IMR-90 (cell line): Measurements from ENCODE around the gene SNX27. TPM values are rescaled to one million over a fixed set of nuclear protein-coding genes. Genes with fewer than 3 reads are reported as not detected.

Experiments used
- ATAC-seq: fragments of 200-7000 bp; cut with Tn5 transposase; 2 replicates; pipeline ENCODE4 v1.9.1; 2020; ENCODE audit warnings: low read depth, mild to moderate bottlenecking, moderate library complexity
- BruUV-seq: library from RNA; stranded (reverse); fragments of 400-500 nt; replicated peaks from 2 replicates; lab custom pipeline; 2021; lab: Mats Ljungman, UMichigan
- CTCF ChIA-PET: fragments of 300-600 bp; formaldehyde crosslinking; extraction: SDS; loops from one replicate; lab custom pipeline; 2021; ENCODE audit warnings: antibody characterized with exemption; lab: Yijun Ruan, JAX
- POLR2A ChIA-PET: fragments of 300-600 bp; sonication (Branson Sonifier 250); formaldehyde crosslinking; loops from one replicate; lab custom pipeline; 2022; ENCODE audit warnings: antibody characterized with exemption; ENCODE audit not compliant: unreplicated experiment; lab: Charles Lee
- DNase-seq: peaks from one replicate; pipeline ENCODE4 v3.0.0; 2013
- H2AFZ ChIP-seq: replicated peaks from 2 replicates; pipeline ENCODE3; 2013; ENCODE audit warnings: low read length, mild to moderate bottlenecking; ENCODE audit not compliant: poor library complexity
- H2AK5ac ChIP-seq: 2 replicates; pipeline ENCODE4 v1.6.1; 2013; ENCODE audit warnings: low read depth, low read length, inconsistent platforms
- H2AK9ac ChIP-seq: replicated peaks from 2 replicates; pipeline ENCODE3; 2013; ENCODE audit warnings: mild to moderate bottlenecking, low read depth, low read length, moderate library complexity; ENCODE audit not compliant: poor library complexity
- H2BK120ac ChIP-seq: 2 replicates; pipeline ENCODE4 v1.6.1; 2013; ENCODE audit warnings: low read depth, low read length, inconsistent platforms
- H2BK15ac ChIP-seq: 3 replicates; pipeline ENCODE4 v1.6.1; 2013; ENCODE audit warnings: low read depth, low read length, inconsistent platforms
- H2BK20ac ChIP-seq: 2 replicates; pipeline ENCODE4 v1.6.1; 2013; ENCODE audit warnings: low read depth, mild to moderate bottlenecking, inconsistent platforms, low read length, moderate library complexity
- H2BK5ac ChIP-seq: 2 replicates; pipeline ENCODE4 v1.6.1; 2013; ENCODE audit warnings: mild to moderate bottlenecking, low read depth, low read length, inconsistent platforms; ENCODE audit not compliant: poor library complexity, severe bottlenecking
- H3K14ac ChIP-seq: replicated peaks from 2 replicates; pipeline ENCODE4 v1.6.1; 2013; ENCODE audit warnings: low read depth, low read length, inconsistent platforms
- H3K18ac ChIP-seq: 2 replicates; pipeline ENCODE4 v1.6.1; 2013; ENCODE audit warnings: low read depth, low read length, control low read depth
- H3K23ac ChIP-seq: 2 replicates; pipeline ENCODE4 v1.6.1; 2013; ENCODE audit warnings: low read depth, low read length, inconsistent platforms
- H3K27ac ChIP-seq: 2 replicates; pipeline ENCODE4 v1.5.1; 2013; ENCODE audit warnings: mild to moderate bottlenecking, control low read depth, low read length; ENCODE audit not compliant: insufficient read depth
- H3K27me3 ChIP-seq: 2 replicates; pipeline ENCODE4 v1.6.1; 2013; ENCODE audit warnings: low read length; ENCODE audit not compliant: control insufficient read depth, insufficient read depth
- H3K36me3 ChIP-seq: 2 replicates; pipeline ENCODE4 v1.6.1; 2013; ENCODE audit warnings: low read length, mixed read lengths; ENCODE audit not compliant: control insufficient read depth, insufficient read depth
- H3K4ac ChIP-seq: 2 replicates; pipeline ENCODE4 v1.6.1; 2013; ENCODE audit warnings: low read depth, low read length, inconsistent platforms
- H3K4me1 ChIP-seq: 2 replicates; pipeline ENCODE4 v1.6.1; 2013; ENCODE audit warnings: low read length, mixed read lengths; ENCODE audit not compliant: control insufficient read depth, insufficient read depth
- H3K4me2 ChIP-seq: 2 replicates; pipeline ENCODE4 v1.6.1; 2013; ENCODE audit warnings: low read depth, mild to moderate bottlenecking, control low read depth, low read length, moderate library complexity
- H3K4me3 ChIP-seq: 2 replicates; pipeline ENCODE4 v1.5.1; 2013; ENCODE audit warnings: low read depth, mild to moderate bottlenecking, control low read depth, low read length, moderate library complexity; ENCODE audit not compliant: insufficient read depth
- H3K56ac ChIP-seq: 2 replicates; pipeline ENCODE4 v1.6.1; 2013; ENCODE audit warnings: low read length, inconsistent platforms; ENCODE audit not compliant: insufficient read depth; ENCODE audit errors: extremely low read depth
- H3K79me1 ChIP-seq, 2 experiments: 2 replicates each; pipeline ENCODE4 v1.6.1; 2013; ENCODE audit warnings: low read length in 2 of 2, inconsistent platforms in 1 of 2, low read depth in 1 of 2
- H3K9ac ChIP-seq: 2 replicates; pipeline ENCODE4 v1.6.1; 2013; ENCODE audit warnings: low read depth, low read length, control low read depth
- H3K9me1 ChIP-seq: 2 replicates; pipeline ENCODE4 v1.6.1; 2013; ENCODE audit warnings: low read length, inconsistent platforms; ENCODE audit not compliant: insufficient read depth
- H3K9me3 ChIP-seq: 2 replicates; pipeline ENCODE4 v1.6.1; 2013; ENCODE audit warnings: low read length; ENCODE audit not compliant: control insufficient read depth, insufficient read depth
- H4K20me1 ChIP-seq: 2 replicates; pipeline ENCODE4 v1.6.1; 2013; ENCODE audit warnings: low read length, inconsistent platforms; ENCODE audit not compliant: insufficient read depth
- H4K5ac ChIP-seq: 2 replicates; pipeline ENCODE4 v1.6.1; 2013; ENCODE audit warnings: mild to moderate bottlenecking, low read depth, low read length, control low read depth
- H4K8ac ChIP-seq, 2 experiments: 2 replicates each; pipeline ENCODE4 v1.6.1; 2013; ENCODE audit warnings: low read depth in 2 of 2, low read length in 2 of 2, control low read depth in 1 of 2, inconsistent platforms in 1 of 2
- H4K91ac ChIP-seq: 2 replicates; pipeline ENCODE4 v1.6.1; 2013; ENCODE audit warnings: low read depth, low read length, inconsistent platforms; ENCODE audit not compliant: insufficient read depth
- BHLHE40 ChIP-seq: fragments of 150-350 bp; IDR thresholded peaks from 2 replicates; pipeline ENCODE4 v1.6.1; 2016; ENCODE audit warnings: mild to moderate bottlenecking, low read depth, low read length
- CEBPB ChIP-seq: IDR thresholded peaks from 2 replicates; pipeline ENCODE4 v1.6.1; 2012; ENCODE audit warnings: low read depth, low read length, improper control_type of control experiment
- CHD1 ChIP-seq: IDR thresholded peaks from 2 replicates; pipeline ENCODE4 v1.6.1; 2012; ENCODE audit warnings: low read depth, low read length, improper control_type of control experiment
- FOS ChIP-seq: fragments of 150-350 bp; IDR thresholded peaks from 2 replicates; pipeline ENCODE4 v1.6.1; 2016; ENCODE audit warnings: low read depth, low read length
- MAFK ChIP-seq: IDR thresholded peaks from 2 replicates; pipeline ENCODE4 v1.6.1; 2012; ENCODE audit warnings: low read depth, low read length, improper control_type of control experiment
- MXI1 ChIP-seq: IDR thresholded peaks from 2 replicates; pipeline ENCODE4 v1.6.1; 2012; ENCODE audit warnings: low read depth, mild to moderate bottlenecking, low read length, moderate library complexity, borderline replicate concordance
- NFE2L2 ChIP-seq: fragments of 150-350 bp; IDR thresholded peaks from 2 replicates; pipeline ENCODE4 v1.6.1; 2016; ENCODE audit warnings: low read depth, mild to moderate bottlenecking, low read length
- POLR2A ChIP-seq: IDR thresholded peaks from 2 replicates; pipeline ENCODE4 v1.6.1; 2012; ENCODE audit warnings: mild to moderate bottlenecking, low read depth, low read length
- RAD21 ChIP-seq: IDR thresholded peaks from 2 replicates; pipeline ENCODE4 v1.6.1; 2012; ENCODE audit warnings: low read length, improper control_type of control experiment
- RCOR1 ChIP-seq: IDR thresholded peaks from 2 replicates; pipeline ENCODE4 v1.6.1; 2012; ENCODE audit warnings: mild to moderate bottlenecking, low read length, improper control_type of control experiment; ENCODE audit not compliant: insufficient replicate concordance
- RFX5 ChIP-seq: IDR thresholded peaks from 2 replicates; pipeline ENCODE4 v1.8.0; 2012; ENCODE audit warnings: low read depth, mild to moderate bottlenecking, low read length, moderate library complexity
- SMC3 ChIP-seq: fragments of 150-350 bp; IDR thresholded peaks from 2 replicates; pipeline ENCODE4 v1.6.1; 2016; ENCODE audit warnings: low read depth, mild to moderate bottlenecking, antibody characterized with exemption, low read length, moderate library complexity
- WGBS, 2 experiments: methylation state at CpG; one replicate each; pipeline versions ENCODE4 v1.1.5 to v1.1.7; 2013; ENCODE audit warnings: missing lambda C conversion rate in 2 of 2; ENCODE audit not compliant: insufficient read length in 1 of 2; ENCODE audit errors: extremely low coverage in 2 of 2; 5-methylcytosine and 5-hydroxymethylcytosine counted together
- dilution Hi-C: fragments of 300-500 bp; cut with HindIII; formaldehyde crosslinking; loops from one replicate; pipeline ENCODE4 v1.14.3; 2018; ENCODE audit warnings: low sequenced_read_pairs; ENCODE audit not compliant: unreplicated experiment
- in situ Hi-C: fragments of 300-500 bp; cut with MboI; formaldehyde crosslinking; loops from 3 replicates; pipeline ENCODE4 v1.14.3; 2019; ENCODE audit warnings: low sequenced_read_pairs, inconsistent platforms, mixed read lengths
- intact Hi-C: fragments of 100-400 bp; cut with micrococcal nuclease; formaldehyde crosslinking; loops from 2 replicates; pipeline ENCODE4 v1.10.0; 2022
- polyA plus RNA-seq, 3 experiments: library from polyadenylated mRNA; depleted of rRNA; stranded (reverse); fragments of >200 nt; gene quantifications; 2 replicates each; pipeline ENCODE4 v1.2.3, GENCODE V29; 2012; ENCODE audit warnings: low replicate concordance in 1 of 3
- total RNA-seq: library from RNA; depleted of rRNA; stranded (reverse); fragments of >200 nt; gene quantifications from 2 replicates; pipeline ENCODE4 v1.2.3, GENCODE V29; 2012
- TF ChIP-seq, protein P1 (sequence below): conservative IDR thresholded peaks from 2 replicates; pipeline ENCODE4 v1.5.1; 2012; ENCODE audit warnings: mild to moderate bottlenecking, low read depth, low read length, improper control_type of control experiment
- TF ChIP-seq, protein P2 (sequence below): fragments of 150-350 bp; IDR thresholded peaks from 2 replicates; pipeline ENCODE4 v1.6.1; 2016; ENCODE audit warnings: low read depth, mild to moderate bottlenecking, low read length, moderate library complexity, borderline replicate concordance
- TF ChIP-seq, protein P3 (sequence below): fragments of 150-350 bp; IDR thresholded peaks from 2 replicates; pipeline ENCODE4 v1.6.1; 2017; ENCODE audit warnings: mild to moderate bottlenecking, antibody characterized with exemption, low read length, low read depth

The SNX27 gene
- total and polyA plus RNA-seq, 2 of the 4 experiments (the other 2 are of a cell fraction), result 12.3 to 25.6 TPM

DNA sequence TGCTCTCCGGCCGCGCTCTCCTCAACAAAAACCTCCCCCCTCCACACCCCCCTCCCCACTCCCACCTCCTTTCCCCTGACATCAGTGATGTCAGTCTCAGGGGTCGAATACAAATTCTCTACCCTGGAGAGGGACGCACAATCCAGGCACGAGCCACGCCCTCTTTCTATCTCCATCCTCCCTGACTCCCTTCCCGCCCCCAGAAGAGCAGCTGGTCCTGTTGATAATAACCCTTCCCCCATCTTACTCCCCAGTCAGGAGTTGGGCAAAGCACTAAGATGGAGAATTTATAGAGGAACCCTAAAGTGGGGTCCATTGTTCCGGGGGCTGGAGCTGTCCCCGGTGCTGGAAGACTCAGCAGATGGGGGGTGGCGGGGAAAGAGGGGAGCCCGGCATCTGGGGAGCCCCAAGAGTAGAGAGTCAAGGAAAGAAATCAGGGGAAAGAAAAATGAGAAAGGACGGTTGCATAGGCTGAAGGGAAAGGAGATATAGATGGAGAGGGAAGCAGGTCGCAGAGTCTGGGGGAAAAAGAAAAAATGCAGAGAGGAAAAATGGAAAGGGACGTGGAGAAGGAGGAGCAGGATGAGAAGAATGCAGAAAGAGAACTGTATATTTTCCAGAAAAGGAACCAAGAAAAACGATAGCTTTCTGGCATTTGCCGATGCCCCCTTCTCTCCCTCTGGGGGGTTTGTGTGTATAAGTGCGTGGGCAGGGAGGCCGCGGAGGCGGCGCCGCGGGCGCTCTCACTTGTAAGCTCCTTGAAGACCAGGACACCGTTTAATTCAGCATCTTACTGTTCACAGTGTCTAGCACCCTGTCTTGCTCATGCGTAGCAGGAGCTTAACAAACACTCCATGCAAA, 105.2 kb downstream of the SNX27 start, which contains the start of gene CELF3:
Gene CELF3, minus strand, starts transcription at position 33 of the 861 bp plus-strand sequence. CDS start 783 bp downstream, outside the sequence.
- Histone ChIP-seq H3K4me3 (no peak within 1 kb of the TSS), H3K27ac (no peak within 1 kb of the TSS), H2BK15ac (no peak within 1 kb of the TSS), H3K36me3 (no peaks in the 10 kb centered on the region), H3K23ac (0 out of 2 replicates have a peak within 1 kb of the TSS, but pooled peaks have one; percentile 11), H2BK20ac (no peak within 1 kb of the TSS), H3K4ac (no peak within 1 kb of the TSS), H2BK120ac (no peak within 1 kb of the TSS), H3K4me2 (peak within 1 kb of the TSS; percentile 26; the same call in 1 of the 2 replicates), H4K91ac (no peak within 1 kb of the TSS), H3K9me3 (no peaks in the 10 kb centered on the region), H3K18ac (no peak within 1 kb of the TSS), H2BK5ac (no peak within 1 kb of the TSS), H2AFZ (no peak within 1 kb of the TSS), H3K56ac (no peak within 1 kb of the TSS), H4K5ac (no peak within 1 kb of the TSS), H2AK9ac (no peak within 1 kb of the TSS), H3K79me1 (no peaks in the 10 kb centered on the region), H4K20me1 (no peaks in the 10 kb centered on the region; the same call in 1 of the 2 replicates), H3K4me1 (peaks cover 2% of the 10 kb centered on the region; the same call in 1 of the 2 replicates), H4K8ac (no peak within 1 kb of the TSS), H2AK5ac (no peak within 1 kb of the TSS), H3K14ac (no peak within 1 kb of the TSS), H3K27me3 (peaks cover 79% of the 10 kb centered on the region), H3K9ac (no peak within 1 kb of the TSS), H3K9me1 (no peaks in the 10 kb centered on the region)
- ChIA-PET POLR2A (no interaction called here), CTCF (no interaction called here)
- ATAC-seq (peak; percentile 30; the same call in 1 of the 2 replicates), DNase-seq (no peak)
- no TSS peak for BruUV-seq
- intact Hi-C loops, result loop anchor here (2.0 kb wide), 1 partner anchor 24 kb away; no protein-coding TSS in a partner anchor
- in situ Hi-C loops, result no loop called here
- dilution Hi-C loops, result no loop called here
- WGBS, 2 experiments, result 2% methylated on average over 7 of the region's 27 CpGs; no CpG with 5 or more reads in 1 of the 2 experiments
- TF ChIP-seq, protein P1, sequence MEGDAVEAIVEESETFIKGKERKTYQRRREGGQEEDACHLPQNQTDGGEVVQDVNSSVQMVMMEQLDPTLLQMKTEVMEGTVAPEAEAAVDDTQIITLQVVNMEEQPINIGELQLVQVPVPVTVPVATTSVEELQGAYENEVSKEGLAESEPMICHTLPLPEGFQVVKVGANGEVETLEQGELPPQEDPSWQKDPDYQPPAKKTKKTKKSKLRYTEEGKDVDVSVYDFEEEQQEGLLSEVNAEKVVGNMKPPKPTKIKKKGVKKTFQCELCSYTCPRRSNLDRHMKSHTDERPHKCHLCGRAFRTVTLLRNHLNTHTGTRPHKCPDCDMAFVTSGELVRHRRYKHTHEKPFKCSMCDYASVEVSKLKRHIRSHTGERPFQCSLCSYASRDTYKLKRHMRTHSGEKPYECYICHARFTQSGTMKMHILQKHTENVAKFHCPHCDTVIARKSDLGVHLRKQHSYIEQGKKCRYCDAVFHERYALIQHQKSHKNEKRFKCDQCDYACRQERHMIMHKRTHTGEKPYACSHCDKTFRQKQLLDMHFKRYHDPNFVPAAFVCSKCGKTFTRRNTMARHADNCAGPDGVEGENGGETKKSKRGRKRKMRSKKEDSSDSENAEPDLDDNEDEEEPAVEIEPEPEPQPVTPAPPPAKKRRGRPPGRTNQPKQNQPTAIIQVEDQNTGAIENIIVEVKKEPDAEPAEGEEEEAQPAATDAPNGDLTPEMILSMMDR, result no peak
- TF ChIP-seq MXI1, result no peak
- no peak for TF ChIP-seq SMC3
- no peak for TF ChIP-seq FOS
- no peak for TF ChIP-seq BHLHE40
- no peak for TF ChIP-seq RCOR1
- TF ChIP-seq, protein P2, sequence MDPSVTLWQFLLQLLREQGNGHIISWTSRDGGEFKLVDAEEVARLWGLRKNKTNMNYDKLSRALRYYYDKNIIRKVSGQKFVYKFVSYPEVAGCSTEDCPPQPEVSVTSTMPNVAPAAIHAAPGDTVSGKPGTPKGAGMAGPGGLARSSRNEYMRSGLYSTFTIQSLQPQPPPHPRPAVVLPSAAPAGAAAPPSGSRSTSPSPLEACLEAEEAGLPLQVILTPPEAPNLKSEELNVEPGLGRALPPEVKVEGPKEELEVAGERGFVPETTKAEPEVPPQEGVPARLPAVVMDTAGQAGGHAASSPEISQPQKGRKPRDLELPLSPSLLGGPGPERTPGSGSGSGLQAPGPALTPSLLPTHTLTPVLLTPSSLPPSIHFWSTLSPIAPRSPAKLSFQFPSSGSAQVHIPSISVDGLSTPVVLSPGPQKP, result no peak
- no peak for TF ChIP-seq POLR2A
- no peak for TF ChIP-seq CEBPB
- TF ChIP-seq MAFK, result no peak
- no peak for TF ChIP-seq NFE2L2
- TF ChIP-seq, protein P3, sequence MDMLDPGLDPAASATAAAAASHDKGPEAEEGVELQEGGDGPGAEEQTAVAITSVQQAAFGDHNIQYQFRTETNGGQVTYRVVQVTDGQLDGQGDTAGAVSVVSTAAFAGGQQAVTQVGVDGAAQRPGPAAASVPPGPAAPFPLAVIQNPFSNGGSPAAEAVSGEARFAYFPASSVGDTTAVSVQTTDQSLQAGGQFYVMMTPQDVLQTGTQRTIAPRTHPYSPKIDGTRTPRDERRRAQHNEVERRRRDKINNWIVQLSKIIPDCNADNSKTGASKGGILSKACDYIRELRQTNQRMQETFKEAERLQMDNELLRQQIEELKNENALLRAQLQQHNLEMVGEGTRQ, result no peak
- TF ChIP-seq RAD21, result no peak
- no peak for TF ChIP-seq RFX5
- no peak for TF ChIP-seq CHD1
